CD14-positive monocyte (primary cell): ENCODE results near the gene CACHD1. TPM values are rescaled to one million over a fixed set of nuclear protein-coding genes. Genes with fewer than 3 reads are reported as not detected.

Experiments used
- DNase-seq, 3 donors: peaks; one replicate each; pipeline ENCODE4 v3.0.0-alpha.2; 2011 to 2022
- H2AFZ ChIP-seq: 2 replicates; pipeline ENCODE4 v1.6.0; 2012; ENCODE audit warnings: mild to moderate bottlenecking, low read depth, low read length, inconsistent platforms; ENCODE audit not compliant: insufficient read depth, poor library complexity, severe bottlenecking
- H3K27ac ChIP-seq, 2 donors: 1 replicate in 1 of 2; 2 replicates in 1 of 2; pipeline ENCODE4 v1.5.1; 2012 to 2013; ENCODE audit warnings: low read length in 2 of 2, control low read depth in 1 of 2, inconsistent platforms in 1 of 2, low read depth in 1 of 2, mild to moderate bottlenecking in 1 of 2
- H3K27me3 ChIP-seq, 2 donors: one replicate each; pipeline versions ENCODE4 v1.6.0 to v1.6.1; 2011 to 2013; ENCODE audit warnings: low read length in 2 of 2; ENCODE audit not compliant: control insufficient read depth in 2 of 2, insufficient read depth in 2 of 2
- H3K36me3 ChIP-seq, 2 donors: replicated peaks in 1 of 2; 1 replicate in 1 of 2; 2 replicates in 1 of 2; pipeline versions ENCODE4 v1.5.1 to v1.6.1; 2012 to 2013; ENCODE audit warnings: low read length in 2 of 2, control low read depth in 1 of 2, inconsistent platforms in 1 of 2, mild to moderate bottlenecking in 1 of 2; ENCODE audit not compliant: insufficient read depth in 2 of 2, control insufficient read depth in 1 of 2
- H3K4me1 ChIP-seq, 2 donors: 1 replicate in 1 of 2; 2 replicates in 1 of 2; pipeline versions ENCODE4 v1.5.1 to v1.6.1; 2012 to 2013; ENCODE audit warnings: low read length in 2 of 2, control low read depth in 1 of 2, inconsistent platforms in 1 of 2, mild to moderate bottlenecking in 1 of 2, moderate library complexity in 1 of 2; ENCODE audit not compliant: insufficient read depth in 2 of 2, control insufficient read depth in 1 of 2
- H3K4me2 ChIP-seq: replicated peaks from 2 replicates; pipeline ENCODE3; 2012; ENCODE audit warnings: low read length, moderate library complexity, mild to moderate bottlenecking; ENCODE audit not compliant: poor library complexity, severe bottlenecking; ENCODE audit errors: extremely low read depth
- H3K4me3 ChIP-seq, 3 experiments: fragments of 200-600 bp in 1 of 3; sonication (generic) in 1 of 3; replicated peaks in 1 of 3; 1 replicate in 2 of 3; 2 replicates in 1 of 3; pipeline ENCODE4 v1.5.1; 2011 to 2013; ENCODE audit warnings: low read length in 3 of 3, mild to moderate bottlenecking in 3 of 3, control low read depth in 2 of 3, low read depth in 2 of 3, inconsistent platforms in 1 of 3, moderate library complexity in 1 of 3
- H3K79me2 ChIP-seq: 2 replicates; pipeline ENCODE4 v1.6.0; 2012; ENCODE audit warnings: mild to moderate bottlenecking, control low read depth, inconsistent platforms, low read length, moderate library complexity; ENCODE audit not compliant: insufficient read depth
- H3K9ac ChIP-seq: 2 replicates; pipeline ENCODE4 v1.6.0; 2017; ENCODE audit warnings: low read length, mild to moderate bottlenecking; ENCODE audit not compliant: insufficient read depth, poor library complexity, severe bottlenecking
- H3K9me3 ChIP-seq, 2 donors: replicated peaks in 1 of 2; 1 replicate in 1 of 2; 2 replicates in 1 of 2; pipeline versions ENCODE4 v1.5.1 to v1.6.1; 2012 to 2013; ENCODE audit warnings: low read length in 2 of 2, control low read depth in 1 of 2; ENCODE audit not compliant: control insufficient read depth in 1 of 2, insufficient read depth in 1 of 2
- H4K20me1 ChIP-seq: 2 replicates; pipeline ENCODE4 v1.6.0; 2012; ENCODE audit warnings: mild to moderate bottlenecking, low read length, control low read depth, moderate library complexity; ENCODE audit not compliant: insufficient read depth
- H3K27ac Mint-ChIP-seq, 7 donors: one replicate each; pipeline ENCODE4 v1.8.0; 2020; ENCODE audit warnings: mild to moderate bottlenecking in 7 of 7, mixed read lengths in 7 of 7, moderate library complexity in 6 of 7, inconsistent platforms in 2 of 7
- H3K27me3 Mint-ChIP-seq, 3 donors: one replicate each; pipeline ENCODE4 v1.8.0; 2021 to 2022; ENCODE audit warnings: low read depth in 3 of 3, mild to moderate bottlenecking in 3 of 3, mixed read lengths in 3 of 3, moderate library complexity in 3 of 3, inconsistent platforms in 1 of 3
- H3K36me3 Mint-ChIP-seq, 2 donors: one replicate each; pipeline ENCODE4 v1.8.0; 2020; ENCODE audit warnings: mixed read lengths in 2 of 2, inconsistent platforms in 1 of 2, mild to moderate bottlenecking in 1 of 2
- H3K4me1 Mint-ChIP-seq: one replicate; pipeline ENCODE4 v1.8.0; 2020; ENCODE audit warnings: mild to moderate bottlenecking, mixed read lengths
- H3K4me3 Mint-ChIP-seq, 2 donors: one replicate each; pipeline ENCODE4 v1.8.0; 2020; ENCODE audit warnings: mild to moderate bottlenecking in 2 of 2, mixed read lengths in 2 of 2, moderate library complexity in 1 of 2
- H3K9me3 Mint-ChIP-seq, 7 donors: one replicate each; pipeline ENCODE4 v1.8.0; 2020 to 2022; ENCODE audit warnings: mixed read lengths in 7 of 7, mild to moderate bottlenecking in 6 of 7, moderate library complexity in 6 of 7, inconsistent platforms in 2 of 7
- CTCF ChIP-seq: fragments of 200-600 bp; IDR thresholded peaks from one replicate; pipeline ENCODE4 v1.8.0; 2022; ENCODE audit warnings: antibody characterized with exemption, mild to moderate bottlenecking
- WGBS: methylation state at CpG from one replicate; pipeline ENCODE4 v1.1.5; 2013; ENCODE audit warnings: missing lambda C conversion rate; ENCODE audit not compliant: insufficient coverage; 5-methylcytosine and 5-hydroxymethylcytosine counted together
- intact Hi-C, 2 donors: fragments of 100-400 bp; cut with micrococcal nuclease; formaldehyde crosslinking; loops; one replicate each; pipeline versions ENCODE4 v1.15.0 to v1.15.1; 2023
- polyA plus RNA-seq, 3 donors: library from polyadenylated mRNA; depleted of rRNA in 1 of 3; unstranded in 2 of 3; stranded (reverse) in 1 of 3; fragments of 300-500 nt in 2 of 3; fragments of >200 nt in 1 of 3; fragmentation: Illumina TruSeq in 2 of 3; gene quantifications; 1 replicate in 2 of 3; 2 replicates in 1 of 3; pipeline ENCODE4 v1.2.3, GENCODE V29; 2012 to 2021

CACHD1 gene
- polyA plus RNA-seq, 3 donors = 0.12 TPM; not detected in 2

- no peaks in the 10 kb centered on the region for H3K9me3 ChIP-seq
- no peaks in the 10 kb centered on the region for H3K9me3 Mint-ChIP-seq
- no peak overlapping the region for H2AFZ ChIP-seq
- no peaks in the 10 kb centered on the region for H3K4me1 Mint-ChIP-seq
- intact Hi-C loops = no loop called here
- peaks cover 0 to 2% (median 0%) of the 10 kb centered on the region in 3 donors for H3K27me3 Mint-ChIP-seq
- no peaks in the 10 kb centered on the region for H3K27me3 ChIP-seq
- no peak overlapping the region for H3K27ac Mint-ChIP-seq
- H3K36me3 Mint-ChIP-seq = no peaks in the 10 kb centered on the region
- no peaks in the 10 kb centered on the region for H3K36me3 ChIP-seq
- H3K4me2 ChIP-seq = no peak overlapping the region
- TF ChIP-seq CTCF = no peak
- H4K20me1 ChIP-seq = no peaks in the 10 kb centered on the region
- H3K27ac ChIP-seq = no peak overlapping the region
- no peaks in the 10 kb centered on the region for H3K4me1 ChIP-seq
- H3K4me3 ChIP-seq = no peak overlapping the region
- H3K4me3 Mint-ChIP-seq = no peak overlapping the region
- H3K9ac ChIP-seq = no peak overlapping the region
- H3K79me2 ChIP-seq = no peaks in the 10 kb centered on the region
- no peak for DNase-seq
Measured at GRCh38 chr1:64588876-64589275, 118.9 kb downstream of the CACHD1 start.

- no peak overlapping the region for H3K27ac ChIP-seq
- WGBS = no CpG with 5 or more reads among the region's 1 CpG
- H3K36me3 ChIP-seq = no peaks in the 10 kb centered on the region
- no peaks in the 10 kb centered on the region for H3K9me3 Mint-ChIP-seq
- no peaks in the 10 kb centered on the region for H4K20me1 ChIP-seq
- peaks cover 0 to 2% (median 0%) of the 10 kb centered on the region in 3 donors for H3K27me3 Mint-ChIP-seq
- H3K4me1 ChIP-seq = no peaks in the 10 kb centered on the region
- no peak overlapping the region for H3K4me2 ChIP-seq
- H3K4me1 Mint-ChIP-seq = no peaks in the 10 kb centered on the region
- no peak overlapping the region for H2AFZ ChIP-seq
- H3K4me3 ChIP-seq = no peak overlapping the region
- no peak overlapping the region for H3K27ac Mint-ChIP-seq
- TF ChIP-seq CTCF = no peak
- H3K4me3 Mint-ChIP-seq = no peak overlapping the region
- H3K36me3 Mint-ChIP-seq = no peaks in the 10 kb centered on the region
- intact Hi-C loops = no loop called here
- no peak overlapping the region for H3K9ac ChIP-seq
- no peaks in the 10 kb centered on the region for H3K9me3 ChIP-seq
- no peak for DNase-seq
- H3K79me2 ChIP-seq = no peaks in the 10 kb centered on the region
- H3K27me3 ChIP-seq = no peaks in the 10 kb centered on the region
Measured at GRCh38 chr1:64590316-64590715, 120.4 kb downstream of the CACHD1 start.
